ENCODE results near the gene HMG20B.

The HMG20B gene

DNA sequence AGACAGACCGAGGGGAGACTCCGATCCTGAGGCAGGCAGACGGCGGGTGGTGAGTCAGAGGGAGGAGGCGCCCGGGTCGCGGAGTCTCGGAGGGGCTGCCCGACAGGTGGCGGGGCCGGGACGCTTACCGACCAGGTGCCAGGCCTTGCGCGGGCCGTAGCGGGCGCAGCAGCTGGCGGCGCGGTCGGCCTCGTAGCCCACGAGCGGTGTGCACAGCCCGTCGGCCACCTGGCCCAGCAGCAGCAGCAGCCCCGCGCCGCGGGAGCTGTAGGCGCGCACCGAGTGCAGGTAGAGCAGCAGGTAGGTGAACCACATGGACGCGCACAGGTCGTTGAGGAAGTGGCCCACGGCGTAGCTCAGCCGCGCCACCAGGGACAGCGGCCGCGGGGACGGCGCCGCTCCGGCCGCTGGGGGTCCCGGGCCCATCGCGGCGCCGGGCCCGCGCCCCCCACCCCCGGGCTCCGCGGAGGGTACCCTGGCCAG is 15.7 kb upstream of the HMG20B start:
- TF ChIP-seq GATA3 (IDR thresholded peaks at IDR 0.05; ENCODE audit: low read depth, low read length) (no peak), GATA2 (IDR thresholded peaks at IDR 0.05; ENCODE audit: low read depth, low read length) (no peak)

DNA sequence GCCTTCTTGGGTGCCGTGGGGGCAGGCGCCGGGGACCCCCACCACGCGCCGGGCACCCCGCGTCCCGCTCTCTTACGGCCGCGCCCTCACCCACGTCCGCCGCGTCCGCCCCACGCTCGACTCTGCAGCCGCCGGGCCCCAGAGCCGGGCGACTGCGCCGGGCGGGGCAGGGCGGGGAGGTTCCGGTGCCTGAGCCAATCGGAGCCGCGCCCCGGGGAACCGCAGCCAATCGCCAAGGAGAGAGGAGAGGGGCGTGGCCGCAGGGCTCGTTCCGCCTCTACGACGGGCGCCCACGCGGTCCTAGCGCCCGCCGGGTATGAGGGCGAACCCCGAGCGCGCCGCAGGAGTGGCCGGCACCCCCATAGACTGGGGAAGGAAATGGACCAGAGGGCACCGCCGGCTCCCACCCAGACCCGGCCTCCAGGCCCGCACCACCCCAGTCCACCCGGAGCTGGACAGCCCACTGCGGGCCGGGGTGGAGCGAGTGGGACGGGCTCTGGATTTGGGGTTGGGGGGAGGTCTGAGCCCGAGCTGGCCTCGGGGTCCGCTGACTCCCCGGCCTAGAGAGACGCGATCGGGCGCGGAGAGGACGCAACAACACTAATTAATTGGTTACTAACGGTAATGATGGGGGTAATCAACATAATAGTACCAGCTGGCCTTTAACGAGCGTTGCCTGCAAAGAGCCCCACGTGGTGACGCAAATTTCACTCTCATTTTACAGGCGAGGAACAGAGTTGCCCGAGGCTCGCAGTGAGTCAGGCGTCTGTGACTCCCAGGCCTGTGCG is 15.1 kb upstream of the HMG20B start, which contains the start of gene MFSD12:
Gene MFSD12 (minus strand): TSS at position 126 of the 788 bp plus-strand sequence. CDS start 183 bp downstream, outside the sequence.
- no peak for TF ChIP-seq GATA2 (IDR thresholded peaks at IDR 0.05; ENCODE audit: low read depth, low read length)
- no peak for TF ChIP-seq GATA3 (IDR thresholded peaks at IDR 0.05; ENCODE audit: low read depth, low read length)

DNA sequence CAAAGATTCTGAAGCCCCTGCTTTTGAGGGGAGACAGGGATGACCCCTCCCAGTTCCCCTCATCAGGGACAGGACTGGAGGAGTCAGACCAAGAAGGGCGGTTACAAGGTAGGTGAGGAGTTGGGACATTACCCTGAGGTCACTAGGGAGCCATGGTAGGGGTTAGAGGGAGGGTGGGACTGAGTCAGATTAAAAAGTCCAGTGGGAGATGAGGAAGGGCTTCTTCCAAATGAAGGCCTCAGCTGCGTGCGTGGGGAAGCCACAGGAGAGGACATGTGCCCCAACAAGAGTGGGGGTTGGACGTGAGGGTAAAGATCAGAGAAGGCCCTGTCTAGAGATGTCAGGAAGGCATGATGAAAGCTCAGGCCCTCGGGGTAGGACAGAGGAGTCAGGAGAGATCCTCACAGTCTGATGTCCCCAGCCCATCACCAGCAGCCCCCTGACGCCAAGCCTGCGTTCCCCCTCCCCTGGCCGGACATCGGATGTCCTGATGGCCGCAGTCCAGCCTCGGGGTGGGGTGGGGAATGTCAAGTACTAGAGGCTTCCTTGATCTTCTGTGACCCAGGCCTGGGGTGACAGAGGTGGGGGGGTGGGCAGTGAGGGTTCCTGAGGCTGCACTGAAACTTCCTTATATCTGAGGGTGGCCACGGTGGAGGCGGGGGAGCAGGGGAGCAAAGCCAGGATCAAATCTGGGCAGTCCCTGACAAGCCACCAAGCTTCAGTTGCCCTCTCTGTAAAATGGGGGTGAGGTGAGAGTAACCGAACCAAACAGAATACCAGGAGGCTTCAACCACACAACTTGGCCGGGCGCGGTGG is 8.8 kb upstream of the HMG20B start:
- TF ChIP-seq GATA2 (IDR thresholded peaks at IDR 0.05; ENCODE audit: low read depth, low read length) (no peak), GATA3 (IDR thresholded peaks at IDR 0.05; ENCODE audit: low read depth, low read length) (no peak)

DNA sequence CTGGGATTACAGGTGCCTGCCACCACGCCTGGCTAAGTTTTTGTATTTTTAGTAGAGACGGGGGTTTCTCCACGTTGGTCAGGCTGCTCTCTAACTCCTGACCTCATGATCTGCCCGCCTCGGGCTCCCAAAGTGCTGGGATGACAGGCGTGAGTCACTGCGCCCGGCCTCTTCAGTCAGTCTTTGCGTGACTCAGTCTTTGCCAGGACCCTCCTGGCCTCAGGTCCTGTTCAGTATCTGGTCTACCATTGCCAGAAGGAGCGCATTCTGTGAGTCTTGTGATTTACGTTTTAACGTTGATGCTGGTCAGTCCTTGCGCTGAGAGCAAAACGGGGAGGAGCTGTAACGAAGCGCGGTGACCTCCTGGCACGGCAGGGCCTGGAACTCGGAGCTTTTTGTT is 7.6 kb upstream of the HMG20B start:
- TF ChIP-seq GATA2 (IDR thresholded peaks at IDR 0.05; ENCODE audit: low read depth, low read length): no peak
- TF ChIP-seq GATA3 (IDR thresholded peaks at IDR 0.05; ENCODE audit: low read depth, low read length): no peak

DNA sequence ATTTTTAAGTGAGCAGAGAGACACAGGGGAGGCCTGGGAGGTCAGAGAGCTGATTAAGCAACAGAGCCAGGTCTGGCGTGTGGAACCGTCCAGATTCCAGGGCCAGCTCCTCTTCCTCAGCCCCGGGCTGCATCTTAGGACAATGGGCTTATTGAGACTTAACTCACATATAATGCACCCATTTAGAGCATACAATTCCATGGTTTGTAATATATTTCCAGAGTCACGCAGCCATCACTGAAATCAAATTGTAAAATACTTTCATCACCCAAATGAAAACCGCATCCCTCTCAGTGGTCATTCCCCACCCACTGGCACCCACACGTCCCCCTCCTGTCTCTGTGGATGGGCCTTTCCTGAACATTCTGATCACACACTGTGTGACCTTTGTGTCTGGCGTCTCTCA is 2.1 kb upstream of the HMG20B start:
- TF ChIP-seq GATA2 (IDR thresholded peaks at IDR 0.05; ENCODE audit: low read depth, low read length) (no peak), GATA3 (IDR thresholded peaks at IDR 0.05; ENCODE audit: low read depth, low read length) (no peak)

DNA sequence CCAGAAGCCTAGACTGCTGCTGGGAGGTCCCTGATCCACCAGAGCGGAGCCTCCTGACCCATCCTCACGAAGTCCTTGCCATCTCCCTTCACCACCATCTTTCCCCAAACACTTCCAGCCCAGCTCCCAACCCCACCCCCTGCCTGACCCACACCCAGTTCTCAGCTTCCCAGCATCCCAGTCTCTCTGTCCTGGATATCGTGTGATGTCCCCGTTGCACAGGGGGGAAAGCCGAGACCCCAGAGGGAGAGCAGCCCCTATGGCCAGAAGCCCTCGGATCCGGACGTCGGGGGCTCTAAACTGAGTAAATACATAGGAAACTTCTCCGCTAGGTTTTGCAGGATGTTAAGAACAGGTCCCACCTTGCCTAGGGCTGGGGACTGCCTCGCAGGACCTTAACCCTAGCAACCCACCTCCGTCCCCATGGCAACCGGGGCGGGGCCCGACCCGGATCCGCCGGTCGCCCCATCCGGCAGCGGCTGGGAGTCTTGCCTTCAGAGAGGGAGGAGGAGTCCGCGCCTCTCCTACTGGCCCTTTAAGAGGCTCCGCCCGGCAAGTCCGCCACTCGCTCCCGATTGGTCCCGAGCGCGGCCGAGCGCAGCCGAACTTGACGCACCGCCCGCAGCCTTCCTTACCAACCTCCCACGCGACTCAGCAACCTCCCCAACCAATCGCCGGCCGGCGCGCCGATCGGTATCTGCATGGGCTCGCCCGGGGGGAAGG is 451 bp upstream of the HMG20B start:
- peak; percentile 94 for TF ChIP-seq GATA2 (IDR thresholded peaks at IDR 0.05; ENCODE audit: low read depth, low read length)
- TF ChIP-seq GATA3 (IDR thresholded peaks at IDR 0.05; ENCODE audit: low read depth, low read length): no peak

DNA sequence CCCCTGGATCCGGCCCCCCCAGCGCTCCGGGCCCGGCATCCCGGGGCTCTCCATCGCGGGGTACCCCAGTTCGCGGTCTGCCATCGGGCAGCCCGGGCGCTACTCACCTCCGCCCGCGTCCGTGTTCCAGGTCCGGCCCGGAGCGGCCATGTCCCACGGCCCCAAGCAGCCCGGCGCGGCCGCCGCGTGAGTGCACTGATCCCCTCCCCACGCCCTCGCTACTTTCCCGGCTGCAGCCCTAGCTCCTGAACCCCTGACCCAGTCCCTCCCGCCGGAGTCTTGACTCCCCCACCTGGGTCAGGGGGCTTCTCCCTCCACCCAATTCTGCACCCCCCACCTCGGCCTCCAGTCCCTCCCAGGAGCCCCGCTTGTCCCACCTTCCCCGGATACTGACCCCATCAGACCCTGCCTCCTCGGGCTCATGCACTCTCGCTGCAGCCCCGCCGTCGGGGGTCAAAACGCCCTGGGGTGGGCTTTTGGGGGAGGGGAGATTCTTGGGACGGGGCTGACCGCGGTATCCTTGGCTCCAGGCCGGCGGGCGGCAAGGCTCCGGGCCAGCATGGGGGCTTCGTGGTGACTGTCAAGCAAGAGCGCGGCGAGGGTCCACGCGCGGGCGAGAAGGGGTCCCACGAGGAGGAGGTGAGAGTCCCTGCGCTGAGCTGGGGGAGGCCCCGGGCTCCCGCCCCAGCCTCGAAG is 566 bp downstream of the HMG20B start:
- TF ChIP-seq GATA3 (IDR thresholded peaks at IDR 0.05; ENCODE audit: low read depth, low read length) (no peak), GATA2 (IDR thresholded peaks at IDR 0.05; ENCODE audit: low read depth, low read length) (no peak)

DNA sequence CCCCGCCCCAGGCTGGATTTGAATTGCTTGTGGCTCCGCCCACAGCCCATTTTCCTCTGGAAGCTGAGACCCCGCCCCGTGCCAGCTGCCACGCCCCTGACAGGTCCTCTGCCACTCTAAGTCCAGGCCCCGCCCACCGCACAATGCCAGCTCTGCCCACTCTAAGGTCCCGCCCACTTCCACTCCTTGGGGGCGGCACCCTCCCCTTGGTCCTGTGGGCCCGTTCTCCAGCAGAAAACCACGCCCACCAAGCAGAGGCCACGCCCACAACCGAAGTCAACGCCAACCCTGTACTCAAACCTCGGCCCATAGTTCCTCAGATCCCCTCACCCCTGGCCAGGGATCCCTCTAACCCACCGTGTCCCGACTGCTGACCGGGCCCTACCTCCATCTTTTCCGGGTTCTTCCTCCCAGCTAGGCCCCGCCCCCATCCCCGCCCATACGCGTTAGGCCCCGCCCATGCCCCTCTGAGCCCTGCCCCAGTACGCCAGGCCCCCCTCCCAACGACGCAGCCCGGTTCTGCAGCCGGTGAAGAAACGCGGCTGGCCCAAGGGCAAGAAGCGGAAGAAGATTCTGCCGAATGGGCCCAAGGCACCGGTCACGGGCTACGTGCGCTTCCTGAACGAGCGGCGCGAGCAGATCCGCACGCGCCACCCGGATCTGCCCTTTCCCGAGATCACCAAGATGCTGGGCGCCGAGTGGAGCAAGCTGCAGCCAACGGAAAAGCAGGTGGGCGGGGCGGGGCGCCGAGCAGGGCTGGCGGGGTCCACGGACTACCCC is 1.3 kb downstream of the HMG20B start:
- TF ChIP-seq GATA3 (IDR thresholded peaks at IDR 0.05; ENCODE audit: low read depth, low read length) (no peak), GATA2 (IDR thresholded peaks at IDR 0.05; ENCODE audit: low read depth, low read length) (no peak)

DNA sequence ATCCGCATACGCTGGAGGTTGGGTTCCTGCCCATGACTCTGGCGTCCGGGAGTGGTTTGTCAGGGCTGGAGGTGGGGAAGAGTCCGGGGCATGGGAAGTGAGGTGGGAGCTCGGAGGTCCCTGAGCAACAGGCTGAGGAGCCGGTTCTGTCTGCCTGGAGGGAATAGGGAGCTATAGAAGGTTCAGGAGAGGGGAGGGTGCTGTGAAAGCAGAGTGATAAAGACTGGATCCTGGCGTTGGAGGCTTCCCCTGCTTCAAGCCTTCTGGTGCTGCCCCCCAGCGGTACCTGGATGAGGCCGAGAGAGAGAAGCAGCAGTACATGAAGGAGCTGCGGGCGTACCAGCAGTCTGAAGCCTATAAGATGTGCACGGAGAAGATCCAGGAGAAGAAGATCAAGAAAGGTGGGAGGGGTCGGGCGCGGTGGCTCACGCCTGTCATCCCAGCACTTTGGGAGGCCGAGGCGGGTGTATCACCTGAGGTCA is 2.6 kb downstream of the HMG20B start:
- no peak for TF ChIP-seq GATA2 (IDR thresholded peaks at IDR 0.05; ENCODE audit: low read depth, low read length)
- no peak for TF ChIP-seq GATA3 (IDR thresholded peaks at IDR 0.05; ENCODE audit: low read depth, low read length)

DNA sequence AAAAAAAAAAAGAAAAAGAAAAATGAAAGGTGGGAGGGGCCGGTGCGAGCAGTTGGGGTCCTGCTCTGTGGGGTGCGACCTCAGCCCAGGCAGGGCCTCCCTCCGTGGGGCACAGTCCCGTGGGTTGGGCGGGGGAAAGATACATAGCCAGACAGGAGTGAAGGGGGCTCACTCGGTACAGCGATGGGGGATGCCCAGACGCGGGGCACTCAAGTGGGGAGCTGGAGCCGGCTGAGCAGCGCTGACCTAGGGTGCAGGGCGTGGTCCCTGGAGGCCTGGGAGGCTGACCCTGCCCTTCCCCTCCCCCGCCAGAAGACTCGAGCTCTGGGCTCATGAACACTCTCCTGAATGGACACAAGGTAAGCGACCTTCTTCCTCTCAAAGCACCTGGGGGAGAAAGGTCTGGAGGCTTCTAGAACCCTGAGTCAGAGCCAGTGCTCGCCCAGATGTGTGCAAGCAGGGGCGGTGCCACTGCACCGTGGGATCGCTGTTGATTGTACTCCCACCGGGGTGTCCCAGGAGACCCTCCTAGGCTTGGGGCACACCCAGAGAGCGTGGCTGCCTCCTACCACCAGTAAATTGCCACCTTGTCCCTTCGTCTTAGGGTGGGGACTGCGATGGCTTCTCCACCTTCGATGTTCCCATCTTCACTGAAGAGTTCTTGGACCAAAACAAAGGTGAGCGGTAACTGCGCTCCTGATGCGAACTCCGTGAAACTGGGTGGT is 3.4 kb downstream of the HMG20B start:
- TF ChIP-seq GATA3 (IDR thresholded peaks at IDR 0.05; ENCODE audit: low read depth, low read length) (no peak), GATA2 (IDR thresholded peaks at IDR 0.05; ENCODE audit: low read depth, low read length) (no peak)

DNA sequence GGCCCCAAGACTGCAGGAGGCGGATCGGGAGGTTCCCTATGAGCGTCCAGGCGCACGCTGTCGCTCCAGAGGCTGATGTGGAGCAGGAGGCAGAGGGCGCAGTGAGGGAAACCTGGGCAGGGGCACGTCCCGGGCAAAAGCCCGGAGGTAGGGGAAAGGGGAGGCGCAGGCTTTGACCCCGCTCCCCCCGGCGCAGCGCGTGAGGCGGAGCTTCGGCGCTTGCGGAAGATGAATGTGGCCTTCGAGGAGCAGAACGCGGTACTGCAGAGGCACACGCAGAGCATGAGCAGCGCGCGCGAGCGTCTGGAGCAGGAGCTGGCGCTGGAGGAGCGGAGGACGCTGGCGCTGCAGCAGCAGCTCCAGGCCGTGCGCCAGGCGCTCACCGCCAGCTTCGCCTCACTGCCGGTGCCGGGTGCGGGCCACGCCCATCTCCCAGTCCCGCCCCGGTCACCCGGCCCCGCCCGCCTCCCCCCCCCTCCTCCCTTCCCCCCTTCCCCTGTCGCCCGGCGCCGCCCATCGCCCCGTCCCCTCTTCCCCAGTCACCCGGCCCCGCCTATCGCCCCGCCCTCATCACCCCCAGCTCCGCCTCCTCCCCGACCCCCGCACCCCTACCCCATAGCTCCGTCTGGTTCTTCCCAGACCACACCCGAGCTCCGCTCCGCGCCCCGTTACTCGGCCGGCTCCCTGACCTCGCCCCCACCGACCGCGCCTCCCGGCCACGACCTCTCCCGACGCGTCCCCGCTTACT is 4.1 kb downstream of the HMG20B start:
- no peak for TF ChIP-seq GATA2 (IDR thresholded peaks at IDR 0.05; ENCODE audit: low read depth, low read length)
- TF ChIP-seq GATA3 (IDR thresholded peaks at IDR 0.05; ENCODE audit: low read depth, low read length): no peak

All from SH-SY5Y (cell line).